GM19395 (cell line): Measurements from ENCODE around the gene CCDC92.

Experiments used
- ATAC-seq: cut with Tn5 transposase; IDR thresholded peaks from one replicate; pipeline ENCODE4 v1.9.1; 2021; ENCODE audit warnings: mild to moderate bottlenecking, moderate library complexity; ENCODE audit not compliant: unreplicated experiment

The CCDC92 gene

GRCh38 chr12:123891516-123892179 lies 81.0 kb downstream of the CCDC92 start:
- no peak for ATAC-seq

GRCh38 chr12:123891011-123891410 lies 81.6 kb downstream of the CCDC92 start:
- no peak for ATAC-seq

GRCh38 chr12:123890536-123890902 lies 82.1 kb downstream of the CCDC92 start:
- ATAC-seq, result no peak

GRCh38 chr12:123889848-123890535 lies 82.6 kb downstream of the CCDC92 start:
- no peak for ATAC-seq

GRCh38 chr12:123888989-123889388 lies 83.6 kb downstream of the CCDC92 start:
- no peak for ATAC-seq

GRCh38 chr12:123886931-123887582 lies 85.6 kb downstream of the CCDC92 start:
- no peak for ATAC-seq

GRCh38 chr12:123886258-123886657 lies 86.4 kb downstream of the CCDC92 start:
- ATAC-seq, result no peak
